Colonic mucosa (tissue), 4 donors: ENCODE data around the gene CD160. TPM values are rescaled to one million over a fixed set of nuclear protein-coding genes. Genes with fewer than 3 reads are reported as not detected.
"Not testable (repeated sequence)": the region's sequence is repeated elsewhere in the genome, so short reads cannot be mapped to it uniquely, and the experiment has no call there.

Experiments
- DNase-seq: peaks from one replicate; pipeline ENCODE4 v3.0.0-alpha.2; 2020
- H3K27ac ChIP-seq: fragments of 200-600 bp; one replicate; pipeline ENCODE4 v1.8.0; 2021
- H3K27me3 ChIP-seq: fragments of 200-600 bp; one replicate; pipeline ENCODE4 v1.8.0; 2021
- H3K36me3 ChIP-seq: fragments of 200-600 bp; one replicate; pipeline ENCODE4 v1.8.0; 2021
- H3K4me1 ChIP-seq: fragments of 200-600 bp; one replicate; pipeline ENCODE4 v1.8.0; 2021; ENCODE audit warnings: mild to moderate bottlenecking
- H3K4me3 ChIP-seq: fragments of 200-600 bp; one replicate; pipeline ENCODE4 v1.8.0; 2021
- H3K9ac ChIP-seq, 2 donors: one replicate each; pipeline ENCODE4 v1.7.0; 2013; ENCODE audit warnings: control low read depth in 2 of 2, low read depth in 2 of 2, low read length in 2 of 2
- H3K9me3 ChIP-seq: fragments of 200-600 bp; one replicate; pipeline ENCODE4 v1.8.0; 2021
- intact Hi-C: fragments of 100-400 bp; cut with DNase I; formaldehyde crosslinking; loops from one replicate; pipeline ENCODE4 v1.14.1; 2022
- total RNA-seq, 2 donors: library from RNA; stranded (reverse); fragmentation: NEBNext Ultra II Directional in 1 of 2; extraction: Animal tissue kit (Norgen Biotek cat#: 25700) in 1 of 2; gene quantifications; one replicate each; pipeline ENCODE4 v1.2.1, GENCODE V29; 2021
- TF ChIP-seq, protein P1 (sequence below): fragments of 200-600 bp; IDR thresholded peaks from one replicate; pipeline ENCODE4 v1.8.0; 2022; ENCODE audit warnings: antibody characterized with exemption, mild to moderate bottlenecking
- donor health status: healthy.
- donor health status: DM: no; HTN: no; CAD: no.
- donor health status: DM: no; HTN: no; CAD: no.

The CD160 gene
- total RNA-seq, 2 donors from 2014 or later, result 0.25 to 0.61 TPM

DNA sequence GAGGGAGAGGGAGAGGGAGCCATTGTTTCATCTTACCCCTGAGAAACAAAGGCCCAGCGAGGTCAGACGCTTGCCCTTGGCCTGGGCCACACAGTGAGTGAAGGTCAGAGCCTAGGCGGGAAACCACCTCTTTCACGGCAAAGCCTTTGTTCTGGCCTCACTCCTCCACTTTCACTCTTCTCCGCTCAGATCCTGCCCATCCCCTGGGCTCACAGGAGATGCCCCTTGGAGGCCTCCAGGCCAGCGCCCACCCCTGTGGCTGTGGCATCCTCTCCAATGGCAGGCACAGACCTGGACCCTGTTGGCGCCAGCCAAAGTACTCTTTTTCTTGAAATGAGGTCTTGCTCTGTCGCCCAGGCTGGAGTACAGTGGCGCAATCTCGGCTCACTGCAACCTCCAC lies 48.7 kb downstream of the CD160 start:
- H3K4me3 ChIP-seq, H3K27me3 ChIP-seq, intact Hi-C loops, H3K9ac ChIP-seq, DNase-seq, H3K9me3 ChIP-seq, H3K4me1 ChIP-seq, H3K36me3 ChIP-seq, H3K27ac ChIP-seq: not testable (repeated sequence)

DNA sequence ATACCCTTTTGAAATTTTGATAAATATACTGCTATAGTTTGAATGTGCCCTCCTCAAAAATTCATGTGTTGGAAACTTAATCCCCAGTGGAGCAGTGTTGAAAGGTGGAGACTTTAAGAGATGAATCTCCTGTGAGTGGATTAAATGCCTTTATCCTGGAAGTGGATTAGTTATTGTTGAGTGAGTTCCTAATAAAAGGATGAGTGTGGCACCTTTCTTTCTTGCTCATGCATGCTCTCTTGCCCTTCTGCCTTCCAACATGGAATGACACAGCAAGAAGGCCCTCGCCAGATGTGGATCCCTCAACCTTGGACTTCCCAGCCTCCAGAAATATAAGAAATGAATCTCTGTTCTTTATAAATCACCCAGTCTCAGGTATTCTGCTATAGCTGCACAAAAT lies 51.8 kb downstream of the CD160 start:
- intact Hi-C loops, result no loop called here
- H3K36me3 ChIP-seq, result no peaks in the 10 kb centered on the region
- H3K27ac ChIP-seq, result no peak overlapping the region

DNA sequence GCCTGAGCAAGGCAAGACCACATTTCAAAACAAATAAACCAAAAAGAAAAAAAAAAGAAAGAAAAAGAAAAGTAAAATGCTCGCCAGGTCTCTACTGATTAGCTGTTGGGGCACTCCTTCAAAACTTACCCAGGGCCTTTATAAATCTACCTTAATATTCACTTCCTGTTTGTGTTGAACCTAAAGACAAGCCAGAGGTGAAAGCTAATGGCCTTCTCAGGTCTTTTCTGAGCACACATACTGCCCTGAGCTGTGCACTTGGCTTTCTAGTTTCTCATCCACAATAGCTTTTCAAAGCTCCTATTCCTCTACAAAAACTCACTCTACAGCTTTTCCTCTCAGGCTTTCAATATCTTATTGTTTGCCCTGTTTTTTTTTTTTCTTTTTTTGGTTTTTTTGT lies 54.1 kb downstream of the CD160 start:
- no peaks in the 10 kb centered on the region for H3K36me3 ChIP-seq
- no peak for DNase-seq

More for the DNA sequence above, 51.8 kb downstream of the CD160 start:
- Histone ChIP-seq H3K4me1 (no peaks in the 10 kb centered on the region), H3K27me3 (no peaks in the 10 kb centered on the region), H3K9ac (no peak overlapping the region), H3K9me3 (no peaks in the 10 kb centered on the region), H3K4me3 (no peak overlapping the region)
- DNase-seq, result no peak
- TF ChIP-seq, protein P1, sequence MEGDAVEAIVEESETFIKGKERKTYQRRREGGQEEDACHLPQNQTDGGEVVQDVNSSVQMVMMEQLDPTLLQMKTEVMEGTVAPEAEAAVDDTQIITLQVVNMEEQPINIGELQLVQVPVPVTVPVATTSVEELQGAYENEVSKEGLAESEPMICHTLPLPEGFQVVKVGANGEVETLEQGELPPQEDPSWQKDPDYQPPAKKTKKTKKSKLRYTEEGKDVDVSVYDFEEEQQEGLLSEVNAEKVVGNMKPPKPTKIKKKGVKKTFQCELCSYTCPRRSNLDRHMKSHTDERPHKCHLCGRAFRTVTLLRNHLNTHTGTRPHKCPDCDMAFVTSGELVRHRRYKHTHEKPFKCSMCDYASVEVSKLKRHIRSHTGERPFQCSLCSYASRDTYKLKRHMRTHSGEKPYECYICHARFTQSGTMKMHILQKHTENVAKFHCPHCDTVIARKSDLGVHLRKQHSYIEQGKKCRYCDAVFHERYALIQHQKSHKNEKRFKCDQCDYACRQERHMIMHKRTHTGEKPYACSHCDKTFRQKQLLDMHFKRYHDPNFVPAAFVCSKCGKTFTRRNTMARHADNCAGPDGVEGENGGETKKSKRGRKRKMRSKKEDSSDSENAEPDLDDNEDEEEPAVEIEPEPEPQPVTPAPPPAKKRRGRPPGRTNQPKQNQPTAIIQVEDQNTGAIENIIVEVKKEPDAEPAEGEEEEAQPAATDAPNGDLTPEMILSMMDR, result no peak

DNA sequence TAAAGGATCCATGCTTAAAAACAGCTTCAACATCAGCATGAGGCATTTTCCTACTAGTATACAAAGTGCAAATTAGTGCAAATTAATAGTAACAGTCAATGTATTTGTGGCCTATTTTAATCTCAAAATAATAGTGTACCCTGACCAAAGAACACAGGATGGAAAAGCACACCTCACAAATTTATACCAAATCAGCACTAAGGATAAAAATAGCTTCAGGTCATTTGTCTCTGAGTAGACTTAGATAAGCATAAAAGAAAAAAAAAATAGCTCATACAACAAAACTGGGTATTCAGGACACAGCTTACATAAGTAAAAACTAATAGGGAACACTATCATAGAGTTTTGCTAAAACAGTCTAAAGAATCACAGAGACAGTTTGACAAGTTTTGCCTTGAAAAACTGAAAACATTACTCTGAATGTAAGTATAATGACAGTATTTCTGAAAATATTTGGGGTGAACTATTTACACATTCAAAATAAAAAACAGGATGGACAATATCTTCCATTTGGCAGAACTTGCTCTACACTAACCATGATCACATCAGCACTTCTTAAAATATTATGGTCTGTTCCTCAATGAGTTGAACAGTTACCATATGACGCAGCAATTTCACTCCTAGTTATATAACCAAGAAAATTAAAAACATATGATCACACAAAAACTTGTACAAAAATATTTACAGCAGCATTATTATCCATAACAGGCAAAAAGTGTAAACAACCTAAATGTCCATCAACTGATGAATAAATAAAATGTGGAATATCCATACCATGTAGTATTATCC lies 58.3 kb downstream of the CD160 start:
- Histone ChIP-seq H3K4me3 (no peak overlapping the region), H3K27ac (no peak overlapping the region), H3K9ac (no peak overlapping the region), H3K9me3 (no peaks in the 10 kb centered on the region), H3K4me1 (no peaks in the 10 kb centered on the region), H3K27me3 (no peaks in the 10 kb centered on the region), H3K36me3 (no peaks in the 10 kb centered on the region)
- DNase-seq, result no peak
- TF ChIP-seq, protein P1, result no peak
- intact Hi-C loops, result no loop called here

More for the DNA sequence above, 54.1 kb downstream of the CD160 start:
- intact Hi-C loops, result no loop called here
- Histone ChIP-seq H3K9me3 (no peaks in the 10 kb centered on the region), H3K9ac (no peak overlapping the region), H3K27ac (no peak overlapping the region), H3K4me3 (no peak overlapping the region), H3K27me3 (no peaks in the 10 kb centered on the region), H3K4me1 (no peaks in the 10 kb centered on the region)
- TF ChIP-seq, protein P1, result no peak

DNA sequence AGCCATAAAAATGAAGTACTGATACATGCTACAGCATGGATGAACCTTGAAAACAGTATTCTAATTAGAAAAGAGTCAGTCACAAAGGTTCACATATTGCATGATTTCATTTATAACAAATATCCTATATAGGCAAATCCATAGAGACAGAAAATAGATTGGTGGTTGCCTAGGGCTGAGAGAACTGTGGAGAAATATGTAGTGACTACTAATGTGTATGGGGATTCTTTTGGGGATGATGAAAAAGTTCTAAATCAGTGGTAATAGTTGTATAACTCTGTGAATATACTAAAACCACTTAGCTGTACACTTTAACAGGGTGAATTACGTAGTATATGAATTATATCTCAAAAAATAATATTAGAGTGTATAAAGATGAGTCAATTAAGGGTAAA lies 58.8 kb downstream of the CD160 start:
- Histone ChIP-seq H3K4me1 (no peaks in the 10 kb centered on the region), H3K9me3 (no peaks in the 10 kb centered on the region), H3K4me3 (no peak overlapping the region), H3K27me3 (no peaks in the 10 kb centered on the region), H3K9ac (no peak overlapping the region), H3K27ac (no peak overlapping the region), H3K36me3 (no peaks in the 10 kb centered on the region)
- intact Hi-C loops, result no loop called here
- TF ChIP-seq, protein P1, result no peak
- no peak for DNase-seq
